ENCODE data around the gene ICAM4.

Gene ICAM4

GRCh38 chr19:10333758-10334587 is 47.2 kb downstream of the ICAM4 start:
- Histone ChIP-seq H4K91ac (ENCODE audit: low read length) (peak overlapping the region; percentile 52), H3K79me1 (replicated peaks; ENCODE audit: low read length, poor library complexity, severe bottlenecking) (peaks cover 22% of the 10 kb centered on the region), H2AFZ (ENCODE audit: low read depth, low read length) (peak overlapping the region; percentile 65), H2BK15ac (ENCODE audit: low read depth, poor library complexity, severe bottlenecking) (peak overlapping the region; percentile 26), H3K9ac (ENCODE audit: low read length) (peak overlapping the region; percentile 98), H3K4ac (ENCODE audit: low read depth in 1 of 2, low read length in 2 of 2) (peak overlapping the region; percentile 57 to 75), H3K4me2 (ENCODE audit: low read length, poor library complexity, severe bottlenecking) (peak overlapping the region; percentile 82), H3K14ac (ENCODE audit: low read length in 2 of 2) (peak overlapping the region in 1 of 2 experiments; percentile 53), H3K27me3 (ENCODE audit: control insufficient read depth in 1 of 2, insufficient read depth in 1 of 2, low read length in 2 of 2) (peaks cover 0 to 3% of the 10 kb centered on the region in 2 experiments), H3K23ac (ENCODE audit: low read length in 2 of 2) (peak overlapping the region in 1 of 2 experiments; percentile 29), H3K36me3 (ENCODE audit: control insufficient read depth in 1 of 2, insufficient read depth in 2 of 2, low read depth in 1 of 2, low read length in 2 of 2) (peaks cover 15 to 16% of the 10 kb centered on the region in 2 experiments), H2BK120ac (ENCODE audit: low read depth, low read length) (no peak overlapping the region), H3K27ac (ENCODE audit: low read length, poor library complexity, severe bottlenecking) (no peak overlapping the region), H2BK12ac (ENCODE audit: low read length in 2 of 2) (peak overlapping the region; percentile 11 to 73), H4K8ac (ENCODE audit: low read length) (peak overlapping the region; percentile 8), H2BK5ac (ENCODE audit: low read depth, low read length, poor library complexity, severe bottlenecking) (no peak overlapping the region), H3K9me3 (ENCODE audit: control insufficient read depth, low read length) (no peaks in the 10 kb centered on the region), H3K18ac (ENCODE audit: low read depth in 1 of 2, low read length in 2 of 2) (peak overlapping the region; percentile 37 to 73), H3K4me3 (ENCODE audit: insufficient read depth in 1 of 2, low read depth in 1 of 2, low read length in 2 of 2) (peak overlapping the region; percentile 58 to 97), H2AK5ac (ENCODE audit: low read length, severe bottlenecking) (no peak overlapping the region), H3K4me1 (ENCODE audit: control insufficient read depth, insufficient read depth, low read depth, low read length) (peaks cover 21% of the 10 kb centered on the region)
- no peak for DNase-seq
- WGBS, result 4% methylated on average over 44 of the region's 44 CpGs

DNA sequence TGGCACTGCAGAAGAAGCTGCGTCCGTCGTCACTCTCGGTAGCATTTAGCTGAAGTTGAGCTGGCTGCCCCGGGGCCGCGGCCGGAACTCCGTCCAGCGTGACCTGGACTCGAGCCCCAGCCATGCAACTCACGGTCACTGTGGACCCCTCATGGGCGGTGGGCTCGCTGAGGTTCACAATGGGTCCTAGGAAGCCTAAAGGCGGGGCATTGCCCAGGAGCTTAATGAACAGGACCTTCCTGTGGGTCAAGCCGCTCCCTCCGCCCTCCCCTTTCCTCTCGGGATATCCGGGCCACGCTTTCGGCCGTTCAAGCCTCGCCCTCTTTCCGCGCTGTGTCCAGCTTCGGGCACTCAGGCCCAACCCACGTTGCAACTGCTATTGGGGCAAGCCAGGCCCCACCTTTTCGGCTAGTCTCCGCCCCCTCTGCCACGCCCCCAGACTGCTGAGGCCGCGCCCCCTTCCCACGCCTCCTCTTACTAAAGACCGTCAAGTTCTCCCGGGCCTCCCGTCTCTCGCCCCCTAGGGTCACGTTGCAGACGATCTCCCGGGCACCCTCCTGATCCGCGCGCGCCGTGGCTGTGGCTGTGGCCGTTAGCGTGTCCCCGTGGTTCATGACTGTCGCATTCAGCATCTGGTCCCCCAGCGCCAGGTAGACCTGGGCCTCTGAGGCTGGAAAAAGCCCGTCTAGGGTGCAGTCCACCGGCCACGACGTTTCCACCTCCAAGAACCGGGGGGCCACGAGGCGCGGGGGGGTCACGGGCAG is 48.0 kb downstream of the ICAM4 start:
- Histone ChIP-seq H4K91ac (ENCODE audit: low read length) (peak overlapping the region; percentile 70), H3K27me3 (ENCODE audit: control insufficient read depth in 1 of 2, insufficient read depth in 1 of 2, low read length in 2 of 2) (peaks cover 0 to 3% of the 10 kb centered on the region in 2 experiments), H3K9me3 (ENCODE audit: control insufficient read depth, low read length) (no peaks in the 10 kb centered on the region), H2AFZ (ENCODE audit: low read depth, low read length) (peak overlapping the region; percentile 65), H2AK5ac (ENCODE audit: low read length, severe bottlenecking) (no peak overlapping the region), H4K8ac (ENCODE audit: low read length) (peak overlapping the region; percentile 52), H3K27ac (ENCODE audit: low read length, poor library complexity, severe bottlenecking) (no peak overlapping the region), H3K4ac (ENCODE audit: low read depth in 1 of 2, low read length in 2 of 2) (peak overlapping the region; percentile 57 to 75), H3K14ac (ENCODE audit: low read length in 2 of 2) (peak overlapping the region in 1 of 2 experiments; percentile 53), H3K9ac (ENCODE audit: low read length) (peak overlapping the region; percentile 98), H3K79me1 (replicated peaks; ENCODE audit: low read length, poor library complexity, severe bottlenecking) (peaks cover 14% of the 10 kb centered on the region), H3K36me3 (ENCODE audit: control insufficient read depth in 1 of 2, insufficient read depth in 2 of 2, low read depth in 1 of 2, low read length in 2 of 2) (peaks cover 7 to 8% of the 10 kb centered on the region in 2 experiments), H2BK5ac (ENCODE audit: low read depth, low read length, poor library complexity, severe bottlenecking) (no peak overlapping the region), H3K4me2 (ENCODE audit: low read length, poor library complexity, severe bottlenecking) (peak overlapping the region; percentile 82), H3K23ac (ENCODE audit: low read length in 2 of 2) (peak overlapping the region in 1 of 2 experiments; percentile 29), H3K18ac (ENCODE audit: low read depth in 1 of 2, low read length in 2 of 2) (peak overlapping the region; percentile 37 to 73), H2BK120ac (ENCODE audit: low read depth, low read length) (no peak overlapping the region), H2BK12ac (ENCODE audit: low read length in 2 of 2) (peak overlapping the region; percentile 11 to 73), H3K4me3 (ENCODE audit: insufficient read depth in 1 of 2, low read depth in 1 of 2, low read length in 2 of 2) (peak overlapping the region; percentile 51 to 97), H2BK15ac (ENCODE audit: low read depth, poor library complexity, severe bottlenecking) (peak overlapping the region; percentile 26), H3K4me1 (ENCODE audit: control insufficient read depth, insufficient read depth, low read depth, low read length) (peaks cover 21% of the 10 kb centered on the region)
- peak; percentile 97 for DNase-seq
- WGBS, result 8% methylated on average over 59 of the region's 59 CpGs

DNA sequence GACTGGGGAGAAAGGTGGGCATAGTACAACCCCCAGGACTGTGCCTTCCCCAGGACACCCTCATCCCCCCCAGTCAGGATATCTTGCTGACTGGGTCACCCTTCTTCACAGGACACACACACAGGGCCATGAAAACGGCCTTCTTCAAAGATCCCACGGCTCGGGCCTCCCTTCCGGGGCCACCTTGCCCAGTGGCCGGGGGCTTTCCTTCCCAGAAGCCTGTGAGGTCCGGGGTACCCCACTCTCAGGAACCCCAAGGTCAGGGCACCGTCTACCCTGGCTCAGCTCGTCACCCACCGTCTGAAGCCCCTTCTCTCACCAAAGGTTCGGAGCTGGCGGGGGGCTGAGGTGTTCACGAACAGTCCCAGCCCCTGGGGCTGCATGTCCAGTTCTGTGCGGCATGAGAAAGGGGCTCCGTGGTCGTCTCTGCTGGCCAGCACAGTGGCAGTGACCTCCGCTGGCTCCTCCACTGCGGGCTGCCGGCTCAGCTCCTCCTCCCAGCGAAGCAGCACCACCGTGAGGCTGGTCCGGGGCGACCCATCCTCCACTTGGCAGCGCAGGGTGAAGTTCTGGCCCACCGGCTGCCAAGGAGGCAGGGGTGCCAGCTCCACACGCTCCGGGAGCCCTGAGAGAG is 48.7 kb downstream of the ICAM4 start:
- H3K27ac ChIP-seq (ENCODE audit: low read length, poor library complexity, severe bottlenecking), result no peak overlapping the region
- H3K18ac ChIP-seq (ENCODE audit: low read depth in 1 of 2, low read length in 2 of 2), result peak overlapping the region; percentile 19 to 40
- peak overlapping the region; percentile 52 for H4K8ac ChIP-seq (ENCODE audit: low read length)
- no peak overlapping the region for H2AFZ ChIP-seq (ENCODE audit: low read depth, low read length)
- H3K4ac ChIP-seq (ENCODE audit: low read depth in 1 of 2, low read length in 2 of 2), result no peak overlapping the region
- no peak overlapping the region for H3K14ac ChIP-seq (ENCODE audit: low read length in 2 of 2)
- no peak overlapping the region for H2BK5ac ChIP-seq (ENCODE audit: low read depth, low read length, poor library complexity, severe bottlenecking)
- no peak overlapping the region for H2BK120ac ChIP-seq (ENCODE audit: low read depth, low read length)
- no peak for DNase-seq
- peak overlapping the region; percentile 58 for H3K9ac ChIP-seq (ENCODE audit: low read length)
- peaks cover 21% of the 10 kb centered on the region for H3K4me1 ChIP-seq (ENCODE audit: control insufficient read depth, insufficient read depth, low read depth, low read length)
- no peak overlapping the region for H2AK5ac ChIP-seq (ENCODE audit: low read length, severe bottlenecking)
- peaks cover 0 to 1% of the 10 kb centered on the region in 2 experiments for H3K36me3 ChIP-seq (ENCODE audit: control insufficient read depth in 1 of 2, insufficient read depth in 2 of 2, low read depth in 1 of 2, low read length in 2 of 2)
- peak overlapping the region in 1 of 2 experiments; percentile 33 for H2BK12ac ChIP-seq (ENCODE audit: low read length in 2 of 2)
- 70% methylated on average over 26 of the region's 26 CpGs for WGBS
- H3K9me3 ChIP-seq (ENCODE audit: control insufficient read depth, low read length), result no peaks in the 10 kb centered on the region
- peaks cover 0 to 3% of the 10 kb centered on the region in 2 experiments for H3K27me3 ChIP-seq (ENCODE audit: control insufficient read depth in 1 of 2, insufficient read depth in 1 of 2, low read length in 2 of 2)
- H3K4me3 ChIP-seq (ENCODE audit: insufficient read depth in 1 of 2, low read depth in 1 of 2, low read length in 2 of 2), result peak overlapping the region in 1 of 2 experiments; percentile 97
- no peak overlapping the region for H3K4me2 ChIP-seq (ENCODE audit: low read length, poor library complexity, severe bottlenecking)
- peaks cover 9% of the 10 kb centered on the region for H3K79me1 ChIP-seq (replicated peaks; ENCODE audit: low read length, poor library complexity, severe bottlenecking)
- H2BK15ac ChIP-seq (ENCODE audit: low read depth, poor library complexity, severe bottlenecking), result peak overlapping the region; percentile 6
- peak overlapping the region; percentile 70 for H4K91ac ChIP-seq (ENCODE audit: low read length)
- H3K23ac ChIP-seq (ENCODE audit: low read length in 2 of 2), result no peak overlapping the region
